GM12891 (cell line): Measurements from ENCODE around the gene BATF.

Experiments used
- DNase-seq: peaks from one replicate; pipeline ENCODE4 v3.0.0; 2011; ENCODE audit warnings: low spot score; ENCODE audit not compliant: insufficient read length
- FAIRE-seq: peaks from 2 replicates; lab custom pipeline; 2011; peaks lifted over from hg19 to GRCh38; lab: Jason Lieb, UNC
- PAX5 ChIP-seq: IDR thresholded peaks from 2 replicates; pipeline ENCODE4 v1.6.1; 2011; ENCODE audit warnings: low read length, moderate library complexity, mild to moderate bottlenecking; ENCODE audit not compliant: insufficient read depth, severe bottlenecking
- POLR2A ChIP-seq: IDR thresholded peaks from 2 replicates; pipeline ENCODE4 v1.6.1; 2011; ENCODE audit warnings: low read depth, low read length, control low read depth
- POLR2AphosphoS5 ChIP-seq: IDR thresholded peaks from 2 replicates; pipeline ENCODE4 v1.6.1; 2011; ENCODE audit warnings: low read depth, low read length, control low read depth
- POU2F2 ChIP-seq: IDR thresholded peaks from 2 replicates; pipeline ENCODE4 v1.6.1; 2011; ENCODE audit warnings: low read depth, mild to moderate bottlenecking, control low read depth, low read length, moderate library complexity
- SPI1 ChIP-seq: IDR thresholded peaks from 2 replicates; pipeline ENCODE4 v1.6.1; 2011; ENCODE audit warnings: low read depth, low read length, control low read depth
- TAF1 ChIP-seq: IDR thresholded peaks from 2 replicates; pipeline ENCODE4 v1.6.1; 2011; ENCODE audit warnings: low read depth, low read length, control low read depth

The BATF gene

GRCh38 chr14:75489480-75489837 lies 32.8 kb upstream of the BATF start:
- FAIRE-seq (peak; percentile 5), DNase-seq (no peak)
- TF ChIP-seq PAX5, result no peak
- TF ChIP-seq POLR2AphosphoS5, result no peak
- TF ChIP-seq POLR2A, result no peak
- TF ChIP-seq SPI1, result no peak
- TF ChIP-seq POU2F2, result no peak
- TF ChIP-seq TAF1, result no peak

DNA sequence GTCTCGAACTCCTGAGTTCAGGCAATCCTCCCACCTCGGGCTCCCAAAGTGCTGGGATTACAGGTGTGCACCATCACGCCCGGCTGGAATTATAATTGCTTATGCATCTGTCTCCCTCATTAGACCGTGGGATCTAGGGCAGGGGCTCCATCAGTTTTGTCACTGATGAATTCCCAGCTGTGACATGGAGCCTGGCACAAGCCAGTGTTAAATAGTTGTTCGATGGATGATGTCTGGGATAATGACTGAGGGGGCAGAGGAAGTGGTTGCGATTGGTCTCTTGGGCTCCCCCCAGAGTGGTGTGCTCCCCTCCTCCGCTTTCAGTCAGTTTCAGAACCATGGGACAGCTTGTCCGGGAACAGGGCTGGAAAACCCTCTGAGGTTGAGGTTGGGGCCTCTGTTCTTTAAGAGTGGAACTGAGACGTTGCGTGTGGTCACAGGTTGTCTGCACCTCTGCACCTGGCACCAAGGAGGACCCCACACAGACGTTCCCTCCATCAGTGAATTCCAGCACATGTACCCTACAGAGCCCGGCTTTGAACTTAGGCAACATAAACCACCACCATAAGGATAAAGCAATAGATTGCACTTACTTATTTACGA lies 30.8 kb upstream of the BATF start:
- peak; percentile 80 for TF ChIP-seq SPI1
- TF ChIP-seq PAX5, result no peak
- FAIRE-seq (no peak), DNase-seq (no peak)

DNA sequence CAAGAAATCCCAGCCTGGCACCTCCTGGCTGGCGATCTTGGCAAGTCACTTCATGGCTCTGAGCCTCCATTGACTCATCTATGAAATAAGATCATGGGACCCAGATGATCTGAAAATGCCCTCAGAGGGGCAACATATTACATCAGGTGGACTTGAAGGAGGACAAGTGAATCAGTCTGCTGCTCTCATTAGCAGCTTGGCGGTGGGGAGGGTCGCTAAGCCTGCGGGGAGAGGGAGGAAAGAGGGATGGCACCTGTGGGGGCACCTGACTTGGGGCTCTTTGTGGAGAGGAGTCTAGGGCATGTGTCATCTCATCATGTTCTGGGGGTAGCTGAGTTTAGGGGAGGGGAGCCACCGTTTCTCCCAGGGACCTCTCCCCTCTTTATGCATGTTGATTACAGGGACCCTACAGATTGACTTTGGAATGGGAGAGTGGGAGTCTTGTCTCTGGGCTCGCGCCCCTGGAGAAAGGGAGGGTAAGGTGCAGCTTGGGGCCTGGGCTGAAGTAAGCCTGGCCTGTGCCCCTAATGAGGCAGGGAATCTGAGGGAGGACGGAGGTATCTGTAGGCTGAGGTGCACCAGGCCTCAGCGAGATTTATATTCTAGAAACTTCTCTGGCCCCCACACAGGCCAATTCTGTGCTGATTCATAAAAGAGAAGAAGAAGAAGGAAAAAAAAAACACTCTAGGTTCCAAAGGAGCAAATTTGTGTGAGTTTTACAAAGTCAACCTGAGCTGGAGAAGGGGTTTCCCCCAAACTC lies 29.3 kb upstream of the BATF start:
- TF ChIP-seq SPI1 (no peak), PAX5 (no peak), POLR2A (no peak), POU2F2 (no peak)
- no peak for FAIRE-seq

DNA sequence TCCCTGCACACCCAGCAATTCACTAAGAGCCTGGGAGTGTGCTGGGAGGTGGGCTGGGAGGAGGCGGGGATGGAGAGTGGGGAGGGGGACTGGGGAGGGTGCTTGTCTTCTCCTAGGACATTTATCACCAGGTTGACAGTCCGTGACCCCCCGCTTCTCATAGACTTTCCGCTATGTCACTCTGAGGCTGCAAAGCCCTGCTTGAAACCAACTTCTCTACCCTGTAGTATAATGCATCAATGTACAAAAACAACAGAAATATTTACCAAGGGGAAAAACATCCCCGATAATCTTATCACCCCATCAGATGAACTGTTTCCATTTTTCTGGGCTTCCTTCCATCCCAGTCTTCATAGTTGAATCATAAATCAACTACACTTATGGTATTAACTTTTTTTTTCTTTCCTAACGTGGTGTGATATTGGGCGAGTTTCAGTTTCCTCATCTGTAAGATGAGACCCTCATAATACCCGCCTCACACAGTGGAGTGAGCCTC lies 28.6 kb upstream of the BATF start:
- peak; percentile 63 for FAIRE-seq
- TF ChIP-seq PAX5 (no peak), POLR2A (no peak), TAF1 (no peak), POU2F2 (no peak), SPI1 (no peak), POLR2AphosphoS5 (no peak)
- no peak for DNase-seq

More for the DNA sequence above, 29.3 kb upstream of the BATF start:
- no peak for DNase-seq

GRCh38 chr14:75494896-75495295 lies 27.4 kb upstream of the BATF start:
- FAIRE-seq (peak; percentile 16), DNase-seq (no peak)
- TF ChIP-seq POLR2A (no peak), TAF1 (no peak), SPI1 (no peak)

DNA sequence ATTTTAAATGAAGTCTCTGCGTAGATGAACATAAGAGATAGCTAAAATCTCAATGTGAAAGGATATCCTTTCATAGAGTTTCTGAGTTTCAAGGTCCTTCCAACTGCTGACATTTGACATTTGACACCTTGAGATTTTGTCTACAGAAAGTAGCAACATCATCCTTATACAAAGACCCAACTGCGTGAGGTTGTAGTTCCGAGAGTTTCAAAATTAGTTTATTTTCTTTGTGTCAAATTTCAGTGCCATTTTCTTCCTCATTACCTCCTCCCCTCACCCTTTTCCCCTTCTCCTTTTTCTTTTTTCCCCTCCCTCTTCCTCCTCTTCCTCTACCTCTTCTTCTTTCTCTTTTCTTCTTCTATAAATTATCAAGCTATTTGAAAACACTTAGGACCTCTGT lies 26.9 kb upstream of the BATF start:
- no peak for DNase-seq
- no peak for TF ChIP-seq POLR2AphosphoS5
- no peak for TF ChIP-seq POLR2A
- 0 out of 2 replicates have a peak, but pooled peaks have one; percentile 15 for TF ChIP-seq SPI1
- no peak for TF ChIP-seq PAX5
- no peak for TF ChIP-seq TAF1
- TF ChIP-seq POU2F2, result no peak
- FAIRE-seq, result no peak

GRCh38 chr14:75495882-75496281 lies 26.4 kb upstream of the BATF start:
- TF ChIP-seq POU2F2 (no peak), PAX5 (no peak), SPI1 (no peak), POLR2A (no peak), TAF1 (no peak), POLR2AphosphoS5 (no peak)
- FAIRE-seq (no peak), DNase-seq (no peak)

DNA sequence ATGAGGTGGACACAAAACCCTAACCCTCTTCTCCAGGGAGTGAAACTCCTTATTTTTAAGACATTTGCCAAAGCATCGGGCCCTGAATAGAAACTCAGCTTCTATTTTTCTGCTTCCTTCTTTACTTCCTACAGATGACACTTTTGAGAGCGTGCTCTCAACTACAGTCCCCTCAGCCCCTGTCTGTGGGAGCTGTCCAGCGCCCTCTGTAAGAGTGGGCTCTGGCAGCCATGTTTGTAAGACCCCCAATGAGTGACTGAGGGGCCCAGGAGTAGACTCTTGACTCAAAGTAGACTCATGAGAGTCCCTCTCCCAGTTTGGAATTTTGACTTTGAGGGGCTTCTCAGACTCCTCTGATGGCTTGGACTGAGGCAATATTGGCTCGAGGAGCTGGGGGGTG lies 25.5 kb upstream of the BATF start:
- DNase-seq (no peak), FAIRE-seq (no peak)
- TF ChIP-seq POLR2A, result no peak
- TF ChIP-seq SPI1, result no peak
- TF ChIP-seq PAX5, result no peak
- no peak for TF ChIP-seq TAF1
- TF ChIP-seq POLR2AphosphoS5, result no peak
- TF ChIP-seq POU2F2, result no peak

DNA sequence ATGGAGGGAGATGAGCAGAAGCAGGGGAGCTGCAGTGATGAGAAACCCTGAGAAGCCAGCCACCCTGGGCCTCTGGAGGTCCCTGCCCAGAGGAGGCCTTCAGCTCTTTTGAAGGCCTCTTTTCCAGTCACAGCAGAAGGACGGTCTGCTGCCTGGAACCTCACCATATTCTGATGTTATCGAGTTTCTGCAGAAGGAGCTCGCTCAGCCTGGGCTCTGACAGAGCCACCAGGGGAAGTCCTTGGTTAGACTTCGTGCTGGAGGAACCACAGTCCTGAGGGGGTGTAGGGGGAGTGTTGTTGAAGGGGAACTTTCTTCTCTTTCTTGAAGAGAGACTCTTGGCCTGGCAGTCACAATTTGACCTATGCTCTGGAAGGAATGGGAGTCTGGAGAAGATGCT lies 25.1 kb upstream of the BATF start:
- DNase-seq (no peak), FAIRE-seq (peak; percentile 88)
- TF ChIP-seq POLR2A (no peak), TAF1 (no peak), SPI1 (peak; percentile 57), POU2F2 (peak; percentile 28; the same call in 1 of the 2 replicates), POLR2AphosphoS5 (no peak), PAX5 (no peak)

DNA sequence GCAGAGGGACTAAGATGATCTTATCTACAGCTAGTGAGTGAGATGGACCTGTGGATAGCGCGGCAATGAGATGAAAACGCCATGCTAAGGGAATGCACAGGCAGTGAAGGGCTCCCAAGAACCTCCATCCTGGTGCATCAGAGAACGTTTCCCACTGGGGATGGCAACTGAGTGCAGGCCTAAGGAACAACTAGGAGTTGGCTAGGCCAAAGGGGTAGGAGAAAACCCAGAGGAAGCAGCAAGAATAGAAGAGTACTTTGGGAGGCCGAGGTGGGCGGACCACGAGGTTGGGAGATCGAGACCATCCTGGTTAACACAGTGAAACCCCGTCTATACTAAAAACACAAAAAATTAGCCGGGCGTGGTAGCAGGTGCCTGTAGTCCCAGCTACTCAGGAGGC lies 24.6 kb upstream of the BATF start:
- no peak for DNase-seq
- FAIRE-seq, result no peak
- TF ChIP-seq SPI1 (no peak), PAX5 (no peak), TAF1 (no peak)
